NCI-H446 treated with DMSO at 0.1 percent for 48 hours (cell line): ENCODE data around the gene TNS3.

Source experiments
- DNase-seq: peaks from one replicate; lab custom pipeline; 2025; lab: John Stamatoyannopoulos, UW

The TNS3 gene

GRCh38 chr7:47347346-47347745, 234.6 kb downstream of the TNS3 start:
- no peak for DNase-seq

GRCh38 chr7:47346377-47346914, 235.5 kb downstream of the TNS3 start:
- no peak for DNase-seq

- DNase-seq: no peak
Measured at GRCh38 chr7:47345857-47346298, 236.0 kb downstream of the TNS3 start.

- no peak for DNase-seq
Measured at GRCh38 chr7:47344171-47344955, 237.5 kb downstream of the TNS3 start.

- DNase-seq: no peak
Measured at GRCh38 chr7:47343061-47343455, 238.9 kb downstream of the TNS3 start.

DNA sequence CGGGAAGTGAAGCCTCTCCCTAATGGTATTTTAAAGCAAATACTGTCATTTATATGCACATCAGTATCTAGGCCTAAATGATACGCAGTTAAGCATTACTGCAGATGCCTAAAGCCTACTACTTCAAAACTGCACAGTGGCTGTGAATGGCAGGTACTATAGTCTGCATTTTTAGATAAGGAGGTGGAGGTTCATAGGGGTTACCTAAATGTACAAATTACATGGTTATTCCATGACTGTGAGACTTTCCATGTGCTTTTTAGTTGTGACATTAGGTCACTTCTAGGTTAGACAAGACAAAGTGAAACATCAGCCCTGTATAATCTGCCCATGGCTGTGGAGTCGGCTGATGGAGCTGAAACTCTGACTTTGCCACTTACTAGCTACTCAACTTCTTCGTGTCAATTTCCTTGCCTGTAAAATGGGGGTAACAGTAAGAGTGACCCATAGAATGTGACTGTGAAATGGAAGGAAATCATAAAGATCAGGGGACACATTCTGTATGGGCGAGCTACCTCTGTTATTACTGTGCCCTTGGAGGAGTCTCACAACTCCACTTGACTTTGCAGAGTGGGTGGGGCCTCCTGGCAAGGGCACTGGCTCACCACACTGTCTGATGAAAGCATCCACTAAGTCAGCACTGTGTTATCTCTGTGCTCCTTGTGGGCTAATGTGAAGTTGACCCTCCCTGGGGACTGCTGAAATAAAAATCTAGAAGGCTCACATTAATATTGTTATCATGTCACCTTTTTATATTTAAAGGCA, 239.4 kb downstream of the TNS3 start:
- DNase-seq: no peak

DNA sequence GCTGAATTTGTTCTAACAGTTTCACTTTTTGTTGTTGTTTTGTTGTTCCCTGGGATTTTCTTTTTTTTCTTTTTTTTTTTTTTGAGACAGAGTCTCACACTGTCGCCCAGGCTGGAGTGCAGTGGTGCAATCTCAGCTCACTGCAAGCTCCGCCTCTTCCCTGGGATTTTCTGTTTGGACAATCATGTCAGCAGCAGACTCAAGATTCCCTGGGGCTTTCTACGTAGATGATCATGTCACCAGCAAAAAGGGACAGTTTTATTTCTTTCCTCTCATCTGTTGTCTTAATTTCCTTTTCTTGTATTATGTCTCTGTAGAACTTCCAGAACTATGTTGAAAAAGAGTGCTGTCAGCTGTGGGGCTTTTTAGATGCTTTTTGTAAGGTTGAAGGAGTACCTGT, 241.4 kb downstream of the TNS3 start:
- DNase-seq: no peak

GRCh38 chr7:47338026-47338425, 243.9 kb downstream of the TNS3 start:
- no peak for DNase-seq

- no peak for DNase-seq
Measured at GRCh38 chr7:47337531-47337930, 244.4 kb downstream of the TNS3 start.

DNA sequence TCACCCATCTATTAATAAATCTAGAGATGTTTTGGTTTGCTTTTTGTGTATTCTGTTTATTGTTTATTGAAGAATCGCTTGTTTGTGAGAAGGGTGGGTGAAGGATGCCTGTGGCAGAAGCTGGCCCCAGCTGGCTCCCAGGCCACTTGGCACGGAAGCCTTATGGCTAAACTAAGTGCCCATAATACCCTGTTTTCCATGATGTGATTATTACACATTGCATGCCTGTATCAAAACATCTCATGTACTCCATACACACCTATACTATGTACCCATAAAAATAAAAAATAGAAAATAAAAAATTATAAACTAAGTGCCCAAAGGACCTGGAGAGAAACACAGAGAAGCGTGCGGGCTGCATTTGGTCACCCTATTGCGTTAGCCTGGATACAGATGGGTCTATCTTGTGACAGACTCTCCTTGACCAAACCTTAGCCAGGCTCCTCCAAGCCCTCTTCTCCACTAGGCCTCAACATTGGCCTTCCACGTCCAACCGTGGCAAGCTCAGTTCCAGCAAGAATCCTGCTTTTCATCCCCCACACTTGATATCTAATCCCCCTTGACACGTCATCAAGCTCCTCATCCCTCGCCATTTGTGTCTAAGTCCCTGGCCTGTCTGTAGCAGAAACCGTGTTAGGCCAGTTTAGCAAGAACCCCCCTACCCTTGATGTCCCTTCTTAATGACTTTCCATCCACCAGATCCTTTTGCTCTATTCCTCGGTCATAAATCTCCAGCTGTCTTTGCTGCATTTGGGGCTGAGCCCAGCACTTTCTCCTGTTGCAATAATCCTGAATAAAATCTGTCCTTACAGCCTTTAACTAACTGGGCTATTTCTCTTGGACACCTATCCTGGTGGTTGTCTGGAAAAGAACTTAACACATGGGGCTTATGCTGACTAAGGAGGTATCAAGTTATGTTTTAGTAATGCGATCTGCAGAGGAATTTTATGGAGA, 245.2 kb downstream of the TNS3 start:
- no peak for DNase-seq

- DNase-seq: no peak
Measured at GRCh38 chr7:47335557-47336471, 246.1 kb downstream of the TNS3 start.

DNA sequence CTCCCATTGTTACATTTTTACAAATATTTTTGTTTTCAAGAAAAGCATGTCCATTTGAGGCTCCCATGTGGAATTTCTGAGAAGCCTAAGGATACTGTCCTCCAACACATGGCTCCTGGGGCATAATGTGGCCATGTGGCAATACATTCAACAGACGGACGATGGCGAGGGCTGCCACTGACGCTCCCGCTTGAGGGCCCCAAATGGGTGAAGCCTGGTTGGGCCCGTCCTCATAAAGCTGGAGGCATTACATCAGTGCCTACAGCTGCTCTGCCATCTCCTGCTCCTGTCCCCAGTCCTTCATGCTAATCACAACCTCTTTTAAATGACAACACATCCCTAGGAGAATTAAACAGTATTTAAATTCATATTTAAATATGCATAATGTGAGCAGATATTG, 246.8 kb downstream of the TNS3 start:
- DNase-seq: no peak

DNA sequence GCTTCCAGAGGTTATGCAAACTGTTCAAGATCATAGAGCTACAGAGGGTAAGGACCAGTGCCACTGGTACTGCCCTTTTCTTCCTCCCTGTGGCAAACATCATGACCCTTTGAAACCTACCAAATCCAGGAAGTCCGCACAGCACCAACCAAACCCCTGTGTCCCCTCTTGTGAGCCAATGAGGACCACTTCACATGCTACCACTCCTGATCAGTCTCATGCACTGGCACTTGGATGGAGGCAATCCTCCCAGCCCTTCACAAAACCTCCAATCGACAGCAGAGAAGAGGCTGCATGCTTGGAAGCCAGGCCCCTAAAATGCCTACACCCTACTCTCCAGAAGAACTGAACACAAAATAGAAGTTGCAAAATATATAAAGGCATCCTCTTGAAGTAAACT, 248.0 kb downstream of the TNS3 start:
- no peak for DNase-seq

- no peak for DNase-seq
Measured at GRCh38 chr7:47333554-47333887, 248.4 kb downstream of the TNS3 start.

GRCh38 chr7:47332681-47333553, 249.0 kb downstream of the TNS3 start:
- DNase-seq: no peak

DNA sequence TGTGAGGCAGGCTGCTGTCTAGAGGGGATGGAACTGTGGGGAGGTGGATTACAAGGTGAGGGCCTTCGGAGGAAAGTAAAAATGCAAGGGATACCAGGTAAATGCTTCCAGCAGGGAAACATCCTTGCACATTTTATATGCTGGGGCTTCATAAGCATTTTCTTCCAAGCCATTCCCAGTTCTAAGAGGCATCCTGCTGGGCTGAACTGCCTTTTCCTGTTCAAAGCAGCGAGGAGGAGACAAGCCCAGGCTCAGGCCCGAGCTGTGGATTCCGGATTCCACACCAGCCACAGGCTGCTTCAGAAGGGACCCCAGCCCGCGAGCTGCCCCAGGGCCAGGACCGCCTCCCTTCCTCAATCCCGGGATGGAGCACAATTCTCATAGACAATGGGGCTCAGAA, 249.7 kb downstream of the TNS3 start:
- DNase-seq: no peak

DNA sequence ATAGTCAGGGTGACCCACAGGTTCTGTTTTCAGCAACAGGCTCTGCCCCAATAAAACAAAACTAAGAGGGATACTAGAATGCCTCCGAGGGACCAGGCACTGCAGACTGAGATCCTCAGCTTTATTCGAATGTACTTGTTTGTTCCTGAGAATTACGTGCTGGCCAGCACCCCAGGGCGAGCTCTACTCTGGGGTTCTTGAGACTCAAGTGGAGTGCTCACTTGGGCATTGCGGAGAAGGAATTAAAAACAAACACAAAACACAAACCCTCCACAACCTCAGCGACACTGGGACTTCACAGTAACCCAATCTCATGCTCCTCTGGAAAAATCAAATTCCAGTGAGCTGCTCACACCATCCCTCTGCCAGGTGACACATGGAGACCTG, 250.7 kb downstream of the TNS3 start:
- DNase-seq: no peak

- no peak for DNase-seq
Measured at GRCh38 chr7:47330561-47331178, 251.2 kb downstream of the TNS3 start.

DNA sequence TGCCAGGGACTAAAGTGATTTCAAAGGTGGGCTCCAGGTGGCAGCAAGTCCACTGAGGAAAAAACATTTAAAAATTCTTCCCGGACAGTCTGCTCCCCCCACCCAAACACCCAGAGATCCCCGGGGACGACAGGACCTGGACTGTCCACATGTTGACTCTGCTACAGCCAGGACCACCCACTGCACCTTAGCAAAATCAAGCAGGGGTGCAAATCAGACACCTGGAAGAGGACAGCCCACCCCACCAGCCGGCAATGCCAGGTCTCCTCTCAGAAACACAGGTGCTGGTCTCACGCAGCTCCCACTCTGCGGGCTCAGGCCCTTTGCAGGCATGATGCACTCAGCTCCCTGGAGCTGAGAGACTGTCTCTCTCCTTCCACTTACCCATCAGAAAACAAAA, 251.9 kb downstream of the TNS3 start:
- DNase-seq: no peak
